ENCODE data around the gene ARID5A. TPM values are rescaled to one million over a fixed set of nuclear protein-coding genes. Genes with fewer than 3 reads are reported as not detected.
A peak's percentile ranks its signal among the peaks of the same experiment; 100 is the strongest.

ARID5A gene
- total and polyA plus RNA-seq, 9 of the 15 experiments (the other 6 are each of a cell fraction or from before 2014, with no cell fraction given): 0.14 to 12.5 (median 3.0) TPM

DNA sequence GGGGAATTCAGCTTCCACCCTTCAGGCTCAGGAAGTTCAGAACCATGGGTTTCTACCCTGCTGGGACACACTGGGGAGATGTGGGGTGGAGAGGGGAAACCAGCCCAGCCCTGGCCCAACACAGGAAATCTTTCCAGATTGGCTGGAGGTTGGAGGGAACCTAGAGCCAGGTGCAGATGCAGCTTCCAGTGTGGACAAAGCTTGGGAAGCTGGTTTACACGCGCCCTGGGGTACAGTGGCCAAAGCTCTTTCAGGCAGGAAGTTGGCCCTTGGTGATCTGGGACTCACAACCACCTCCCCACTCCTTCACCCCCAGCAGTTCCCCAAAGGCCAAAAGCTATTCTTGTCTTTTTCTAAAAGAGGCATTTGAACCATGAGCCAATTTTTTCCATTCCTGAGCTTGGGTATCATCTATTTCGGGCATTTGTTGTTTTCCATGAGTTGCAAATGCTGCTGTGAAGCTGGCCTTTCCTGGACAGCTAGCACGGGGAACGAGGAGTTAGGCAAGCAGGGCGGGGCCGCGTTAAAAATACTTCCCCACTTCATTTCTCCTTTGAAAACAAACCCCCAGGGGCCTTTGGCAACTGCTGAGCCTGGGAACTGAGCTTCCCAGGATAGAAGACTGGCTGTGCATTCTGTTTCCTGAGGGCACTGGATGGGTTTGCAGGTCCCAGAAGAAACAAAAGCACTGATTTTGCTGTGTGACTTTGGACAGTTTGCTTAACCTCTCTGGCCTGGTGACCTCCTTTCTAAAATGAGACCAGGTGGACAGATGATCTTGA, 3.1 kb upstream of the ARID5A start (continued):
- TF ChIP-seq, protein P1, sequence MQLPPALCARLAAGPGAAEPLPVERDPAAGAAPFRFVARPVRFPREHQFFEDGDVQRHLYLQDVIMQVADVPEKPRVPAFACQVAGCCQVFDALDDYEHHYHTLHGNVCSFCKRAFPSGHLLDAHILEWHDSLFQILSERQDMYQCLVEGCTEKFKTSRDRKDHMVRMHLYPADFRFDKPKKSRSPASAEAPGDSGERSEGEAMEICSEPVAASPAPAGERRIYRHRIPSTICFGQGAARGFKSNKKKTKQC (CRISPR knock-in tag; IDR thresholded peaks at IDR 0.05): no peak
- TF ChIP-seq HSF4 (CRISPR knock-in tag; IDR thresholded peaks at IDR 0.05; ENCODE audit: borderline replicate concordance): no peak
- TF ChIP-seq PTBP1 (IDR thresholded peaks at IDR 0.05; ENCODE audit: low read depth, low read length): 0 out of 2 replicates have a peak, but pooled peaks have one; percentile 33
- TF ChIP-seq, protein P2, sequence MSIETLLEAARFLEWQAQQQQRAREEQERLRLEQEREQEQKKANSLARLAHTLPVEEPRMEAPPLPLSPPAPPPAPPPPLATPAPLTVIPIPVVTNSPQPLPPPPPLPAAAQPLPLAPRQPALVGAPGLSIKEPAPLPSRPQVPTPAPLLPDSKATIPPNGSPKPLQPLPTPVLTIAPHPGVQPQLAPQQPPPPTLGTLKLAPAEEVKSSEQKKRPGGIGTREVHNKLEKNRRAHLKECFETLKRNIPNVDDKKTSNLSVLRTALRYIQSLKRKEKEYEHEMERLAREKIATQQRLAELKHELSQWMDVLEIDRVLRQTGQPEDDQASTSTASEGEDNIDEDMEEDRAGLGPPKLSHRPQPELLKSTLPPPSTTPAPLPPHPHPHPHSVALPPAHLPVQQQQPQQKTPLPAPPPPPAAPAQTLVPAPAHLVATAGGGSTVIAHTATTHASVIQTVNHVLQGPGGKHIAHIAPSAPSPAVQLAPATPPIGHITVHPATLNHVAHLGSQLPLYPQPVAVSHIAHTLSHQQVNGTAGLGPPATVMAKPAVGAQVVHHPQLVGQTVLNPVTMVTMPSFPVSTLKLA (conservative IDR thresholded peaks at IDR 0.05): no peak
- peak; percentile 80 for TF ChIP-seq ZFP36 (IDR thresholded peaks at IDR 0.05; ENCODE audit: low read depth, low read length, partially characterized antibody)
- peak; percentile 61 to 78 for TF ChIP-seq KDM1A (IDR thresholded peaks at IDR 0.05)
- no peak for TF ChIP-seq PHF21A (IDR thresholded peaks at IDR 0.05; ENCODE audit: borderline replicate concordance, low read depth)
- TF ChIP-seq MYC (IDR thresholded peaks at IDR 0.05; ENCODE audit: low read depth, low read length): no peak
- no peak for TF ChIP-seq MYC (CRISPR knock-in tag; IDR thresholded peaks at IDR 0.05; ENCODE audit: borderline replicate concordance, low read depth)
- TF ChIP-seq TEAD1 (CRISPR knock-in tag; IDR thresholded peaks at IDR 0.05): no peak
- TF ChIP-seq POU5F1 (IDR thresholded peaks at IDR 0.05; ENCODE audit: borderline replicate concordance, low read depth, low read length, partially characterized antibody): no peak
- no peak for TF ChIP-seq ZNF175 (CRISPR knock-in tag; IDR thresholded peaks at IDR 0.05; ENCODE audit: low read depth)
- no peak for TF ChIP-seq KLF13 (tag; IDR thresholded peaks at IDR 0.05; ENCODE audit: borderline replicate concordance, low read depth)
- TF ChIP-seq, protein P3, sequence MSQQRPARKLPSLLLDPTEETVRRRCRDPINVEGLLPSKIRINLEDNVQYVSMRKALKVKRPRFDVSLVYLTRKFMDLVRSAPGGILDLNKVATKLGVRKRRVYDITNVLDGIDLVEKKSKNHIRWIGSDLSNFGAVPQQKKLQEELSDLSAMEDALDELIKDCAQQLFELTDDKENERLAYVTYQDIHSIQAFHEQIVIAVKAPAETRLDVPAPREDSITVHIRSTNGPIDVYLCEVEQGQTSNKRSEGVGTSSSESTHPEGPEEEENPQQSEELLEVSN (IDR thresholded peaks at IDR 0.05; ENCODE audit: borderline replicate concordance in 1 of 2, extremely low read depth in 1 of 2, insufficient read depth in 1 of 2, insufficient read length in 1 of 2, low read depth in 1 of 2, low read length in 1 of 2, poor library complexity in 1 of 2, severe bottlenecking in 1 of 2): no peak
- no peak for TF ChIP-seq PURB (CRISPR knock-in tag; IDR thresholded peaks at IDR 0.05; ENCODE audit: low read depth)
- TF ChIP-seq ZNF444 (CRISPR knock-in tag; IDR thresholded peaks at IDR 0.05): no peak
- TF ChIP-seq RBM34 (IDR thresholded peaks at IDR 0.05; ENCODE audit: borderline replicate concordance, insufficient read depth, low read length): no peak
- TF ChIP-seq SOX6 (IDR thresholded peaks at IDR 0.05): no peak
- TF ChIP-seq RBFOX2 (IDR thresholded peaks at IDR 0.05; ENCODE audit: low read depth, low read length): no peak
- TF ChIP-seq ZNF165 (CRISPR knock-in tag; IDR thresholded peaks at IDR 0.05; ENCODE audit: borderline replicate concordance): no peak
- TF ChIP-seq ZNF143 (CRISPR knock-in tag; IDR thresholded peaks at IDR 0.05): no peak
- TF ChIP-seq LEF1 (IDR thresholded peaks at IDR 0.05): no peak
- no peak for TF ChIP-seq ZSCAN32 (CRISPR knock-in tag; IDR thresholded peaks at IDR 0.05)
- TF ChIP-seq RBM17 (IDR thresholded peaks at IDR 0.05; ENCODE audit: borderline replicate concordance, low read depth, low read length): no peak
- no peak for TF ChIP-seq ZNF668 (CRISPR knock-in tag; IDR thresholded peaks at IDR 0.05)
- no peak for TF ChIP-seq NCOA1 (IDR thresholded peaks at IDR 0.05; ENCODE audit: low read depth)
- no peak for TF ChIP-seq KHSRP (IDR thresholded peaks at IDR 0.05)
